ENCODE data around the gene TRAK2. TPM values are rescaled to one million over a fixed set of nuclear protein-coding genes. Genes with fewer than 3 reads are reported as not detected.

The TRAK2 gene
- polyA plus RNA-seq, 3 donors = 36.6 to 45.8 (median 41.5) TPM

DNA sequence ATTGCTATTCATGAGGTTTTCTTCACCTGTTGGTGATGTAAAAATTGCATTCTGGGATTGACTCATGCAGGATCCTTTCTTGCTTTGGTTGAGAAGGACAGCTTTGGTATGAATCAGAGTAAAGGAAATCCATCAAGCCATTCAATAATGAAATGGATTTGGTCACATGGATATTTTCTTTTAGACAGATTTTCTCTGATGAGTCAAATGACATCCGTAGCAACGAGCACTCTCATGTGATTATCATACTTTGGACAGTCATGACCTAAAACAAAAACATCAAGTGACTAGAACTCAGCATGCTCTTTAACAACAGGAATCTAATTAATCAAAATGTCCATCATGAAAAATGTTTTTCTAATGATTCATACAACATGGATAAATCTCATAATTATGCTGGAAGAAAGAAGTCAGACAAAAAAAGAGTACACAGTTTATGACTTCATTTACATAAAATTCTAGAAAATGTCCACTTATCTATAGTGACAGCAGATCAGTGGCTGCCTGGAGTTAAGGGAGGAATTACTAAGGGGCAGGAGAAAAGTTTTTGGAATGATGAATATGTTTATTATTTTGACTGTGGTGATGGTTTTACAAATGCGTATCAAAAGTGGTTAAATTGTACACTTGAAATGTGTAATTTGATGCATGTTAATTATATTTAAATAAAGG is 30.7 kb downstream of the TRAK2 start:
- no peak for DNase-seq

DNA sequence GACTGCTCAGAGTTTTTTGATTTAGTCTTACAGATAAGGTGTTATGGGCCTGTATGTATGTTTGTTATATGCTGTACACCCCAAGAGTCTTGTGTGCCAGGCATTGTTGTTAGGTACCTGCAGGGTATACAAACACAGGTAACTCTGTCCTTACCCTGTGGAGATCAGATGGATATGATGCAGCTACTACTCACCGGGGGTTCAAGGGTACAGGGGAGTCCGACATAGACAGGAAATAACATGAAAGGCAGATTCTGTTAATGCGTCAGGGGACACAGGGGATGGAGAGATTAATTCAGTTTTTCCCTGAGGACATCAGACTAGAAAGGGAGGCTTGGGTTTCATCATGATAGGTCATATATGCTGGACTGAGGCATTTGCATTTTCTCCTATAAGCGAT is 31.3 kb downstream of the TRAK2 start:
- DNase-seq = no peak

DNA sequence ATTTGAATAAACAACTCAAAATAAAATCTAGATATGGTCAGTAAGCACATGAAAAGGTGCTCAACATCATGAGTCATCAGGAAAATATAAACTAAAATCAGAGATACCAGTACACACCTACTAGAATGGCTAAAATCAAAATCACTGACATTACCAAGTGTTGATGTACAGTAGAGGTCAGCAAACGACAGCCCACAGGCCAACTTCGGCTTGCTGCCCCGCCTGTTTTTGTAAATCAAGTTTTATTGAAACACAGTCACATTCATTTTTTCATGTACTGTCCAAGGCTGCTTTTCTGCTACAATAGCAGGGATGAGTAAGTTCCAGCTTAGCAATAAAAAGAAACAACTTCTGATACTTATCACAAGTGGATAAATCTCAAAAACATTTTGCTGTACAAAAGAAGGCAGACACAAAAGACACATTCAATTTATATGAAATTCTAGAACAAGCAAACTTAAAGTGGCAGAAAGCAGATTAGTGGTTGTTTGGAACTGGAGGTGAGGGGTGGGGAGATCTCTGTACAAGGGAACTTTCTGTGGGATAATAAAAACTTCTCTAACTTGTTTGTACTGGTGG is 32.1 kb downstream of the TRAK2 start:
- no peak for DNase-seq

DNA sequence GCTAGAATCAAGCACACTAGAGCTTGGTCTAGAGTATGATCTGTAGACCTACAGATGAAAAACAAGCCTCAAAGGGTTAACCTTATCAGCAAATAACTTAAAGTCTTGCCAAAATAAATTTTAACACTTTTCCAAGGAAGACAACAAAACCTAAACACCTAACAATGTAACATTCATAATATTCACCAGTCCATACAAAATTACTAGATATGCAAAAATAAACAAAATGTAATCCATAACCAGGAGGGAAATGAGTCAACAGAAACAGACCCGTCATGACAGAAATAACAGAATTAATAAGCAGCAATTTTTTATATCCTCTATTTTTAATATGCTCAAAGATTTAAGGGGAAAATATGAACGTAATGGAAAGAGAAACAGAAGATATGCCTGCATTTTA is 36.1 kb downstream of the TRAK2 start:
- DNase-seq = no peak

DNA sequence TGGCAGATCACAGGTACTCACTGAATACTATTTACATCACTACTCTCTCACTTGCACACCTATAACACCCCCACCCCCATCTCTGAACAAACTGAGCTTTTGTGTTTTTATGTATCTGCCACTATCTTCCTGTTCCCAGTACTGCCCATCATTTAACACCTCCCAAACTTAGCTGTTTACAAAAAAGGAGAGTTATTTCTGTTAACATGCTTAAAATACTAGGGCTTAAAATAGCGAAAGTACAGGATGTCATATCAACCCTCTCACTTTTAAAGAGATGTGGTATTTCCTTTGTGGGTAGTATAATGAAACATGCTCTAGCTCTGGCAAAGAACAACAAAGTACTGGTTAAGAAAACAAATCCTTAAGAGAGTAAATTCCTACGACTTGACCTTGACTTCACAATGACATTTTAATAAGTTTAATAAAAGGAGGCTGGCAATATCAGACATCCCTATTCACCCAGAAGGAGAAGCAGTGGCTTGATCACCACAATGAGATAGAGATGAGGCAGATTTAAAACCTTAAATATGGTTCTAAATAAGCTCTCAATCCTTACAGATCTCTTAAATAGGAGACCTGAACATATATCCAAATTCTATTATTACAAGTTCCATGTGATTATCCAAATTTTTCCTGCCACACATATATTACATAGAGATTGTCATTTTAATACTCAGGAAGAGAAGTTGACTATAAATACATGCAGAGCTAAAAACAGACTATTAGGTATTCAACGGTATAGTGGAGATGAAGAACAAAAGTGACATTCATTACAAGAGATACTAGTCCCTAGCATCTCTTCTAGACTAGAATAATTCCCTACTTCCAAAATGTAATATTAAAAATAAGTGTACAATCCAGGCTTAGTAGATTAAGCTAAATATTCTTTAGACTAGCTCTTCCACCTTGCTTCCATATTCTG is 36.9 kb downstream of the TRAK2 start:
- DNase-seq = no peak

DNA sequence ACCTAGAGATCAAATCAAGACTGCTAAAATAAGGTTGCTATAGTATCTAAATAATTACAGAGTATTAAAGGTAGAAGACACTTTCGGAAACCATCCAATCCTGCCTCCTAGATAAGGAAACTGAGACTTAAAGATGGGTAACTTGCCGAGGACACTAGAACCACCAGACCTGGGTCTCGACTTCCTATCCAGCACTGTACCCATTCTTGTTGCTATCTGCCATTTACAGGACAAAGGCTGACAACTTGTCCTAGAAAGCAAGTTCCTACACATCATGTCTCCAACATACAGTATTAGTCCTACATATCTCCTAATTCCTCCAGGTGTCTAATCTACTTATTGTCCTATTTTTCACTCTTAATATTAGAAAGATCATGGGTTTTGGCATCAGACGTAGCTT is 37.7 kb downstream of the TRAK2 start:
- DNase-seq = no peak

DNA sequence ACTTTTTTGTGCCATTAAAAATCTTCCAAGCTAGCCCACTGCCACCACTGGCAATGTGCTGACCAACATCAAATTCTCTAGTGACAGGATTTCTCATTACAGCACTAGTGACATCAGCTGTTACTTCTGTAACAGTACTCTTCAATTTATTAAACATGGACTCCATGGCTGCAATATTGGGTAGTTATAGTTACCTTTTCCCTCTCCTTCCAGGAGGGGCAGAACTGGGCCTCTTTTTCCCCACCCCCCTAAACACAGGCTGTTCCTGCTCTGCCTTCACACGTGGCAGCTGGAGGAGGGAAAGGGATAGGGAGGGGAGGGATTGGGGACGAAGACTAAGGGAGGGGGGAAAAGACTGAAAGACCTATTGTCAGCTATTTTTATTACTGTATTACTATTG is 38.1 kb downstream of the TRAK2 start:
- no peak for DNase-seq

DNA sequence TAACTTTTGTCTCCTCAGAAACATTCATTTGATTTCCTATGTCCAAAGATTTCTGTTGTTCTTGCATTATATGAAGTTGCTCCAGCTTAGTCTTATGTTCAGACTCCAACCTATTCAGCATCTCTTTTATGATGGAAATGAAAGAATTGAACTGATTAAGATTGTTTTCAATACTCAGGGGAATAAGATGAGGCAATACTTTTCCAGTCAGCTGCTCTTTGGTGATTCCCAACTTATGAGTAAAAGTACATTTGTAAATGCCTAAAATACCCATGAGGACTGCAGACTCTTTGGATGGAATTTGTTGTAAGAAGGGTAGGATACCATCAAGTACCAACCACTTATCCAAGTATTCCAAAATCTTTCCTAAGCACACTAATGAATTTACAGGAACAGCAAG is 39.8 kb downstream of the TRAK2 start:
- no peak for DNase-seq

DNA sequence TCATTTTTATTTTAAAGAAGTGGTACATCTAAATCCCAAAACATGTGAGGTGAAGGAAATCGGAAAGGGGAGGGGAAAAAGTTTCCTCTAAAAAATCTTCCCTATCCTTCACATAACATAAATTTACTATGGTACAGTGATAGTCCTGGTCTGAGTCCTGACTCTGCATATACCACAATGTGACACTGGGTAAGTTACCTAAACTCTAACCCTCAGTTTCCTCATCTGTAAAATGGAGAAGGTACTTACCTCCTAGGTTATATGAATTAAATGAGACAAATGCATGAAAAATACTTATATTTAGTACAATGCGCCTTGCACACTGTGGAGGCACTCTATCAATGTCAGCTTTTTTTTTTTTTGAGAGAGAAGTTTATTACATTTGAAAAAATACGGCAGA is 42.3 kb downstream of the TRAK2 start:
- no peak for DNase-seq

DNA sequence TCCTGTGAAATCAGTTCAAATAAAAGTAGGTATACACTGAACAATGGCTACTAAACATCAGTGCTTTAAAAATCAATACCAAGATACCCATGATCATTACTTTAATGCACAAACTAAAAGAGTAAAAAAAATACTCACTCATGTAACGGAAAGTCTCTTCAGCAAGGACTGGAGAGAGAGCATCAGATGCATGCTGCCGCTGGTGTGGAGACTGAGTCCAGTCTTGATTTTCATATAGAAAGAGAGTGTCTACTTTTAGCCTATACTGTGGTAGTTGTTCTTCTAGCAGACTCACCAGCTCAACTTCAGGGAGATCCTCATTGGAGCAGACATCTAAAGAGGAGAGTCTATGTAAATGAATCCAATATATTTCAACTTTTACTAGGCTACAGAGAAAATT is 44.0 kb downstream of the TRAK2 start:
- no peak for DNase-seq

DNA sequence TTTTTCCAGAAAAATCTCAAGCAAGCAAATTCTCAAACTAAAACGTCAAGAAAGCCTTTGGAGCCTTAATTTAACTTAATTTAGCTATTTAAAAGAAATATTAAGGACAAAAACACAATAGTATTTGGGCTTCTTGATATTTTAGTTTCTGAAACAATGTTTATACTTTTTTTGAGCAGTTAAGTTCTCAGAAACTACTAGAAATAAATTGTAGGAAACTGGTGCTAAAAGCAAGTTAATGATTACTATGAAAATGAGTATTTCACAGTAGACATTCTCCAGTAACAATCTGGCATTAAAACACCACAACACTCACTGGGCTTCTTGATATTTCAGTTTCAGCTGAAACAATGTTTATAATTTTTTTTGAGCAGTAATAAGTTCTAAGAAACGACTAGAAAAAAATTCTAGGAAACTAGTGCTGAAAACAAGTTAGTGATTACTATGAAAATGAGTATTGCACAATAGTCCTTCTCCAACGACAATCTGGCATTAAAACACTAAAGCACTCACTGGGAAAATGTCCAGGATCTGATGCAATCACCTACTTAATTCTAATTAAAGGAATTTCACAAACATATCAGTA is 45.1 kb downstream of the TRAK2 start:
- peak; percentile 42 for DNase-seq

DNA sequence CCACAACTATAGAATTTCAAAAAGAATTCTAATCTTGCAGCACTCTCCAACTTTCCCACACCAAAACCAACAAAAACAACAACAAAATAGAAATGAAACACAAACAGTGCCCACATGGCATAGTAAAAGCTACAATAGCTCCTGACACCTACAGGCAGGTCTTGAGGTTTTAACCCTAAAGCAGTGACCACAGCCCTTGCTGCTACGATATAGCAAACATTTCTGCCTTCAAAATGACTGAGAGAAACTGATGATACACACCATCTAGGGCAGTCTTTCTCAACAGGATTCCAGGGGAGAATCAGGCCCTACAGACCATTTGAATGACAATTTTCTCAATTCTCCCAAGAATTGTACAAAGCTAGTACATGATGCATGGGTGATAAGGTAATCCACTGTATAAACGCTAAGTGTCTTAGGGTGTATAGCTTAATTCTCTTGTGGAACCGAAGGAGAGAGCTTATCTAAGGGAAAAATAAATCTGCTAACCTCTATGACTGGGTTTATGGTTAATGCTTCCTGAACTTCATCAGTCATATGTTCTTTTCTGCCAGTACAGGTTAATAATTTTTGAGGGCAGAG is 46.5 kb downstream of the TRAK2 start:
- DNase-seq = no peak

DNA sequence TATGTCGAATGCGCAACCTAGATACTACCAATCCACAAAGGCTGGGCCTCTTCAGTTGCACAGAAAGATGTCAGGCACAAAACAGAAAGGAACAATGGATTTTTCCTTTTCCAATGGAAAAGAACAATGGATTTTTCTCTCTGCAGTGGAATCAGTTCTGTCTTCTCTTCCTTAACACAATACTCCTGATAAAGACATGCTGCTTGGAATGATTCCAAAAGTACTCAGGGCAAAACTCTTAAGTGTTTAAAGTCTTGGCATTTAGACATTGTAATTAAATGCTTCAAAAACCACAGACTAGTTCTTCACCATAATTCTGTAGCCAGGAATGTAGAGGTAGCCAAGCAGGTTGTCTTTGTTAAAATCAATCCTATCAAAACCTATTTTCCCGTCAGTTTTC is 47.4 kb downstream of the TRAK2 start:
- no peak for DNase-seq

DNA sequence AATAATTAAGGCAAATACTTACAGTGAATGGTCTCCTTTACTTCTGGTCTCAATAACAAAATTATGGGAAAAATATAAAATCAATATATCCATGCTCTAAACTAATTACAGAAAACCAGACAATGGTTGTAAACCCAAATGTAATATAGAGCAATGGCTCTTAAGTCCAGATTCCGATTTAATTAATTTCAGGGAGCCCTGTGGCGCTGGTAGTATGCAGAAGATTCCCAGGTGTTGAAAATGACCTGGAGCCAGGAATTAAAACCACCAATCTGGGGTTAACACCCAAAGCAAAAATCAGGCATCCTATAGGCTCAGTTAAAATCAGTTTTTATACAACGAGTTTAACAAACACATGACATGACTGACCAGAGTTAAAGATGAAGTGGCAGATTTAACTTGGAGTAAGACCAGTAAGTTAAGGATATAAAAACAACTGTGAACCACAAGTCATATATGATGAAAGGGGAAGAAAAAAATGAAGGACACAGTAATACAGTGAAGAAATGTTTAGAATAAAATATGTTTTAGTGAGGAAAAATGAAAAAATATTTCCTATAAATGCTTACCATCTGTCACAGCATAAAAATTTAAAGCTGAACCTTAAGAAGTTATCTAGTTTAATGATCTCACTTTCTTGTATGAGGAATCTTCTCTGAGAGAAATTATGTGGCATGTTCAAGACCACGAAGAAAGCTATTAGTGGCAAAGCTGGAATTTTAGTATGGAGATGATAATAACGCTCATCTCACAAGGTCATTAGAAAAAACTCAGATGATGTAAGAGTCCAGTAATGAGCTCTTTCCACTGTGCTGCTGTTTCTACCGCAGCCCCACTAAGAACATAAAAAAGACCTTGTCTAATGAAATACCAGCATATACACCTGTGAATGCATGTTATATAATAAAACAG is 48.4 kb downstream of the TRAK2 start:
- no peak for DNase-seq

DNA sequence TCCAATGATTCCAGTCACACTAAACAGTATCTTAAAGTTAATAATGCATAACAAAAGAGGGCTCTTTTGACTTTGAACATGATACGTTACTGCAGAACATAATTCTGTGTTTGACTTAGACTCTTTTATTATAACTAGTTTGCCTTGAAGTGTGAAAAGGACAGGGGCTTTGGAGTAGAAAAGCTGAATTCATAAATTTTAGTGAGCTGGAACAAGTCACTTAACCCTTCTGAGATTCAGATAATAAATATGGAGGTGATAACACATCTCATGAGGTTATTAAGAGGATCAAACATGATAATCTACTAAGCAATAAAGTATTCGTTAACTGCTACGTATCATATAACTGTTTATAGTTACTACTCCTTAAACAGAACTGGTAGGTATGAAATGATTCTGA is 49.4 kb downstream of the TRAK2 start:
- no peak for DNase-seq

DNA sequence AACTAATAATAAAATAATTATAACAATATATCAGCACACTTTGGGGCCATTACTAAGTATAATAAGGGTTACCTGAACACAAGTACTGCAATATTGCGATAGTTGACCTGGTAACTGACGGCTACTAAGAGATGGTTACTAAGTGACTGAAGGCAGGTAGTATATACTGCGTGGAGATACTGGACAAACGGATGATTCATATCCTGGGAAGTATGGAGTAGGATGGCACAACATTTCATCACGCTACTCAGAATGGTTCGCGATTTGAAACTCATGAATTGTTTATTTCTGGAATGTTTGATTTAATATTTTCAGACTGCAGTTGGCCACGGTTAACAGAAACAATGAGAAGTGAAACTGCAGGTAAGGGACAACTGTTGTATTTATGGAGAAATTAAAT is 54.7 kb downstream of the TRAK2 start:
- DNase-seq = no peak

DNA sequence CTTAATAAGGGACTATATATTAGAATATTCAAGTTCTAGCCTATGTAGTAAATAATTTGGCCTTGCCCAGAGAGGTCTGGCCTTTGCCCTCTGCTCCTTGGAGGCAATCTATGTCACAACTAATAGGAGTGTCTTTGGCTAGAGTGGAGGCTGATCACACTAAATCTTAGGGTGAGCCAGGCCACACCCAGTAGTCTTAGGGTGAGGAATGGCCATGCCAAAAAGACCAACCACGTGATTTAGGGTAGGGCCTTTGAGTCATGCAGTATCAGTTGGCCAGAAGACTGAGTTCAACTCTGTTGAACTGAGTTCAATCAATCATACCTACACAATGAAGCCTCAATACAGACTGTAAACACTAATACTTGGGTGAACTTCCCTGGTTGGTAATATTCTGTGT is 68.1 kb downstream of the TRAK2 start:
- no peak for DNase-seq

DNA sequence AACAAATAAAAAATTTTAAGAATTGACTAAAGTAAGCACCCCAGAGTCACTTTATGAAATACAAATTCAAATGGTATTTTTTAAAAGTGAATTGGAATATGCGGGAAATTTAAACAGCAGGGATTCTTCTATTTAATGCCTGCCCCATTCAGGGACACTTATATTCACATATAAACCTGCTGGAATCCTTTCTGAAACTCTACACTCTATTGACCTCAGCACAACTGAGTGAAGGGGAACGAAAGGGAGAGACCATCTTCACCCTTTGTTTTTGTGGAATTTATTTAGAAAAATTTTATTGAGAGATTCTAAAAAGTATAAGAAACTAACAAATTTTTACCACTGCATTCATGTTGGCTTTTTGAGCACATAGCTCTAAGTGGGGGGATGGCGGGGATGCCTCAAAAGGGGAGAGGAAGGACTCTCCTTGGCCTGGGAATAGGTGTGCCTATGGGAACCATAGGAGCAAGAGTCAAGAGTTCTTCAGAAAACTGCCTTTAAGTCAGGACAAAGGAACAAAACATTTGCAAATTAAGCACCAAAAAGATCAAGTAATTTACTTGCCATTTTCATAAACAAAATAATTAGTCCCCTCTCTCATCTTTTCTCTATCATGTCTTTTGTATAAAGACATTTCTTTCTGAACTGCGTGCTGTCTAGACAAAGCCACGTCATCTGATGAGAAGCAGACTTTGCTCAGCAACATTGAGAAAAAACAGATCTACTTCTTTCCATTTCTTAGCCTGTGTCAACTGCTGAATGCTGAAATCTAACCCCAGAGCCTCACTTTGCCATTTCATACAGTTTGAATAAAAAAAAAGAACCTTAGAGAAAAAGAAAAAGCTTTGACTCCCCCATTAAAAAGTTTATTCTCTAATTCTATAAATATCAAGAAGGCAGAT is 72.5 kb downstream of the TRAK2 start:
- DNase-seq = no peak

DNA sequence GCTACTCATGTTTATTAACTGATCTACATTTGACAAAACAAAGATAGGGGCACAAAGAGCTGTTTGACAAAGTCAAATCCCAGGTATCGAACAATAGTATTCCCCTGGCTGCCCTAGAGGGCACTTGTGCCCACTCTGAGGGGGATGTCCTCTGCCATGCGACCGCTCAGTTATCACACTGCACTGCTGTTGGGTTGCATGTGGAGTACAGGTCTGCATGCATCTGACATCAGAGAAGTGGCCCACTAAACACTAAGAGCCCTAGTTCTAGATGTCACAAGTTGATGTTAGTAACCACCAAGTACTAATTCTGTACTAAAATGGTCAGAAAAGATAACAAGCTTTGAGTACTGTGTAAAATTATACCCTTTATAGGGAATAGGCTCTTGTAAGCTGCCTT is 74.0 kb downstream of the TRAK2 start:
- DNase-seq = no peak

DNA sequence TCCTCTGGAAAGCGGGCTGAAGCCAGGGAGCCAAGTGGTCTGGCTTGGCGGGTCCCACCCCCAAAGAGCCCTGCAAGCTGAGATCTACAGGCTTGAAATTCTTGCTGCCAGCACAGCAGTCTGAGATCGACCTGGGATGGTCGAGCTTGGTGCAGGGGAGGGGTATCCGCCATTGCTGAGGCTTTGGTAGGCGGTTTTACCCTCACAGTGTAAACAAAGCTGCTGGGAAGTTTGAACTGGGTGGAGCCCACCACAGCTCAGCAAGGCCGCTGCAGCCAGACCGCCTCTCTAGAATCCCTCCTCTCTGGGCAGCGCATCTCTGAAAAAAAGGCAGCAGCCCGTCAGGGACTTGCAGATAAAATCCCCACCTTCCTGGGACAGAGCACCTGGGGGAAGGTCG is 81.5 kb downstream of the TRAK2 start:
- DNase-seq = no peak

Measured in renal pelvis (tissue), 4 donors.